ENCODE measurements around the gene CDKN2B-AS1.

Gene CDKN2B-AS1

GRCh38 chr9:22118810-22119521 is 124.4 kb downstream of the CDKN2B-AS1 start:
- H3K4me3 ChIP-seq (ENCODE audit: low read length) = no peak overlapping the region
- TF ChIP-seq CTCF (conservative IDR thresholded peaks at IDR 0.05; ENCODE audit: low read length) = no peak
- DNase-seq (ENCODE audit: low read depth) = no peak

- TF ChIP-seq CTCF (conservative IDR thresholded peaks at IDR 0.05; ENCODE audit: low read length) = peak; percentile 70
- peak; percentile 47 for DNase-seq (ENCODE audit: low read depth)
- H3K4me3 ChIP-seq (ENCODE audit: low read length) = no peak overlapping the region
These were observed 125.0 kb downstream of the CDKN2B-AS1 start for GRCh38 chr9:22119522-22120158.

GRCh38 chr9:22120159-22120549 is 125.6 kb downstream of the CDKN2B-AS1 start:
- no peak for TF ChIP-seq CTCF (conservative IDR thresholded peaks at IDR 0.05; ENCODE audit: low read length)

GRCh38 chr9:22120595-22120994 is 126.0 kb downstream of the CDKN2B-AS1 start:
- TF ChIP-seq CTCF (conservative IDR thresholded peaks at IDR 0.05; ENCODE audit: low read length) = no peak
- H3K4me3 ChIP-seq (ENCODE audit: low read length) = no peak overlapping the region
- DNase-seq (ENCODE audit: low read depth) = no peak

More at GRCh38 chr9:22120159-22120549, 125.6 kb downstream of the CDKN2B-AS1 start:
- no peak for DNase-seq (ENCODE audit: low read depth)
- H3K4me3 ChIP-seq (ENCODE audit: low read length) = no peak overlapping the region

- TF ChIP-seq CTCF (conservative IDR thresholded peaks at IDR 0.05; ENCODE audit: low read length) = no peak
- no peak for DNase-seq (ENCODE audit: low read depth)
- H3K4me3 ChIP-seq (ENCODE audit: low read length) = no peak overlapping the region
These were observed 129.8 kb downstream of the CDKN2B-AS1 start for GRCh38 chr9:22124263-22125011.

GRCh38 chr9:22129133-22129532 is 134.5 kb downstream of the CDKN2B-AS1 start:
- H3K4me3 ChIP-seq (ENCODE audit: low read length) = no peak overlapping the region
- TF ChIP-seq CTCF (conservative IDR thresholded peaks at IDR 0.05; ENCODE audit: low read length) = no peak
- DNase-seq (ENCODE audit: low read depth) = peak; percentile 67
